AML-193 (cell line): ENCODE results near the gene MARK2.

Experiments used
- DNase-seq, 2 experiments: peaks; one replicate each; lab custom pipeline; 2025; lab: John Stamatoyannopoulos, UW

Gene MARK2

GRCh38 chr11:63929616-63930015 lies 90.7 kb downstream of the MARK2 start:
- DNase-seq = no peak

- no peak for DNase-seq
Observed at GRCh38 chr11:63931045-63931444, 92.1 kb downstream of the MARK2 start.

GRCh38 chr11:63931876-63932275 lies 93.0 kb downstream of the MARK2 start:
- DNase-seq = no peak

GRCh38 chr11:63933459-63933858 lies 94.5 kb downstream of the MARK2 start:
- no peak for DNase-seq

- DNase-seq = no peak
Observed at GRCh38 chr11:63937713-63938478, 99.0 kb downstream of the MARK2 start.

GRCh38 chr11:63938479-63939396 lies 99.8 kb downstream of the MARK2 start, which contains the start of gene NAA40:
NAA40 (plus strand) TSS chr11:63939002; CDS start chr11:63939097, 95 bp downstream.
- peak; percentile 93 to 94 for DNase-seq

- no peak for DNase-seq
Observed at GRCh38 chr11:63939397-63939891, 100.5 kb downstream of the MARK2 start.

GRCh38 chr11:63940786-63941185 lies 101.9 kb downstream of the MARK2 start:
- DNase-seq = peak; percentile 68 to 75

GRCh38 chr11:63941901-63942300 lies 103.0 kb downstream of the MARK2 start:
- no peak for DNase-seq

- no peak for DNase-seq
Observed at GRCh38 chr11:63942803-63943202, 103.9 kb downstream of the MARK2 start.

GRCh38 chr11:63944987-63945386 lies 106.1 kb downstream of the MARK2 start:
- DNase-seq = no peak

- peak; percentile 35 to 62 for DNase-seq
Observed at GRCh38 chr11:63945477-63946163, 106.7 kb downstream of the MARK2 start.

- no peak for DNase-seq
Observed at GRCh38 chr11:63951779-63952536, 113.0 kb downstream of the MARK2 start.

GRCh38 chr11:63952570-63952969 lies 113.7 kb downstream of the MARK2 start:
- DNase-seq = no peak

GRCh38 chr11:63958008-63958407 lies 119.1 kb downstream of the MARK2 start:
- DNase-seq = no peak
